ENCODE results near the gene CDKN2A. TPM values are rescaled to one million over a fixed set of nuclear protein-coding genes. Genes with fewer than 3 reads are reported as not detected.

The CDKN2A gene
- total RNA-seq, 1 donor from 2014 or later = 71.6 TPM

DNA sequence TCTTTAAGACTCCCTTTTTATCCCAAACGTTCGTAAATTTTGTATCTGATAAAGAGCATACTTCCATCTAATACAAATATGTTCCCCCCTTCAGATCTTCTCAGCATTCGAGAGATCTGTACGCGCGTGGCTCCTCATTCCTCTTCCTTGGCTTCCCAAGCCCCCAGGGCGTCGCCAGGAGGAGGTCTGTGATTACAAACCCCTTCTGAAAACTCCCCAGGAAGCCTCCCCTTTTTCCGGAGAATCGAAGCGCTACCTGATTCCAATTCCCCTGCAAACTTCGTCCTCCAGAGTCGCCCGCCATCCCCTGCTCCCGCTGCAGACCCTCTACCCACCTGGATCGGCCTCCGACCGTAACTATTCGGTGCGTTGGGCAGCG lies 19.9 kb downstream of the CDKN2A start:
- Histone ChIP-seq H2AFZ (ENCODE audit: low read depth, low read length) (peak overlapping the region; percentile 54), H4K20me1 (ENCODE audit: insufficient read depth, low read length) (peaks cover 81% of the 10 kb centered on the region), H3K27me3 (ENCODE audit: insufficient read depth, low read length) (peaks cover 66% of the 10 kb centered on the region), H3K4me2 (ENCODE audit: low read length) (peak overlapping the region; percentile 95), H3K4me3 (ENCODE audit: insufficient read depth, low read depth, low read length) (peak overlapping the region; percentile 75), H3K36me3 (ENCODE audit: insufficient read depth, low read length) (peaks cover 8% of the 10 kb centered on the region), H3K9ac (ENCODE audit: low read length) (peak overlapping the region; percentile 77), H3K79me2 (ENCODE audit: insufficient read depth, low read length) (no peaks in the 10 kb centered on the region), H3K27ac (ENCODE audit: low read depth, low read length) (peak overlapping the region; percentile 7), H3K9me3 (ENCODE audit: insufficient read depth, low read depth, low read length) (peaks cover 5% of the 10 kb centered on the region), H3K4me1 (ENCODE audit: insufficient read depth, low read length) (peaks cover 4% of the 10 kb centered on the region)
- Mint-ChIP-seq H3K27ac (ENCODE audit: unreplicated experiment) (peak overlapping the region; percentile 93), H3K27me3 (ENCODE audit: low read depth, unreplicated experiment) (peaks cover 79% of the 10 kb centered on the region), H3K4me1 (ENCODE audit: low read depth, unreplicated experiment) (peaks cover 3% of the 10 kb centered on the region), H3K9me3 (ENCODE audit: unreplicated experiment) (peaks cover 23% of the 10 kb centered on the region), H3K4me3 (ENCODE audit: unreplicated experiment) (peak overlapping the region; percentile 96), H3K36me3 (ENCODE audit: low read depth, unreplicated experiment) (peaks cover 19% of the 10 kb centered on the region)
- DNase-seq (ENCODE audit: low read depth) (no peak), FAIRE-seq (no peak)
- TF ChIP-seq, protein P1, sequence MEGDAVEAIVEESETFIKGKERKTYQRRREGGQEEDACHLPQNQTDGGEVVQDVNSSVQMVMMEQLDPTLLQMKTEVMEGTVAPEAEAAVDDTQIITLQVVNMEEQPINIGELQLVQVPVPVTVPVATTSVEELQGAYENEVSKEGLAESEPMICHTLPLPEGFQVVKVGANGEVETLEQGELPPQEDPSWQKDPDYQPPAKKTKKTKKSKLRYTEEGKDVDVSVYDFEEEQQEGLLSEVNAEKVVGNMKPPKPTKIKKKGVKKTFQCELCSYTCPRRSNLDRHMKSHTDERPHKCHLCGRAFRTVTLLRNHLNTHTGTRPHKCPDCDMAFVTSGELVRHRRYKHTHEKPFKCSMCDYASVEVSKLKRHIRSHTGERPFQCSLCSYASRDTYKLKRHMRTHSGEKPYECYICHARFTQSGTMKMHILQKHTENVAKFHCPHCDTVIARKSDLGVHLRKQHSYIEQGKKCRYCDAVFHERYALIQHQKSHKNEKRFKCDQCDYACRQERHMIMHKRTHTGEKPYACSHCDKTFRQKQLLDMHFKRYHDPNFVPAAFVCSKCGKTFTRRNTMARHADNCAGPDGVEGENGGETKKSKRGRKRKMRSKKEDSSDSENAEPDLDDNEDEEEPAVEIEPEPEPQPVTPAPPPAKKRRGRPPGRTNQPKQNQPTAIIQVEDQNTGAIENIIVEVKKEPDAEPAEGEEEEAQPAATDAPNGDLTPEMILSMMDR (IDR thresholded peaks at IDR 0.05; ENCODE audit: insufficient read depth, low read depth, low read length) = no peak
- TF ChIP-seq EZH2 (IDR thresholded peaks at IDR 0.05; ENCODE audit: insufficient read depth, low read length) = peak; percentile 50

DNA sequence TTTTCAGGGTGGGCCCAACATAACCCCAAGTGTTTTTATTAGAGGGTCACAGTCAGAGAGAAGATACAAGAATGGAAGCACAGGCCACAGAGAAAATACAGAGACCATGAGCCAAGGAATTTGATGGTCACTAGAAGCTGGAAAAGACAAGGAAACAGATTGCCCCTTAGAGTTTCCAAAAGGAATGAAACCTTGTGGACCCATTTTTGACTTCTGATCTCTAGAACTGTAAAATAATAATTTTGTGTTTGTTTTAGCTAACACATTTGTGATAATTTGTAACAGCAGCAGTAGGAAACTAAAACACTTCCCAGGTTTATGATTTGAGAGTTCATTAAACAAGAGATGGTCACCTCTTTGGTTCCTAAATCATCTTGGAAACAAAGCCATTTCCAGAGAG lies 21.8 kb downstream of the CDKN2A start:
- H3K27ac Mint-ChIP-seq (ENCODE audit: unreplicated experiment) = peak overlapping the region; percentile 51
- peaks cover 25% of the 10 kb centered on the region for H3K36me3 Mint-ChIP-seq (ENCODE audit: low read depth, unreplicated experiment)
- no peak overlapping the region for H2AFZ ChIP-seq (ENCODE audit: low read depth, low read length)
- H4K20me1 ChIP-seq (ENCODE audit: insufficient read depth, low read length) = peaks cover 78% of the 10 kb centered on the region
- peaks cover 29% of the 10 kb centered on the region for H3K9me3 Mint-ChIP-seq (ENCODE audit: unreplicated experiment)
- H3K4me3 ChIP-seq (ENCODE audit: insufficient read depth, low read depth, low read length) = no peak overlapping the region
- peaks cover 10% of the 10 kb centered on the region for H3K4me1 ChIP-seq (ENCODE audit: insufficient read depth, low read length)
- FAIRE-seq = no peak
- peaks cover 11% of the 10 kb centered on the region for H3K36me3 ChIP-seq (ENCODE audit: insufficient read depth, low read length)
- H3K4me2 ChIP-seq (ENCODE audit: low read length) = peak overlapping the region; percentile 49
- peaks cover 8% of the 10 kb centered on the region for H3K9me3 ChIP-seq (ENCODE audit: insufficient read depth, low read depth, low read length)
- H3K27me3 Mint-ChIP-seq (ENCODE audit: low read depth, unreplicated experiment) = peaks cover 81% of the 10 kb centered on the region
- peak overlapping the region; percentile 4 for H3K9ac ChIP-seq (ENCODE audit: low read length)
- TF ChIP-seq EZH2 (IDR thresholded peaks at IDR 0.05; ENCODE audit: insufficient read depth, low read length) = no peak
- TF ChIP-seq, protein P1 (IDR thresholded peaks at IDR 0.05; ENCODE audit: insufficient read depth, low read depth, low read length) = no peak
- H3K4me3 Mint-ChIP-seq (ENCODE audit: unreplicated experiment) = peak overlapping the region; percentile 72
- peaks cover 72% of the 10 kb centered on the region for H3K27me3 ChIP-seq (ENCODE audit: insufficient read depth, low read length)
- H3K27ac ChIP-seq (ENCODE audit: low read depth, low read length) = no peak overlapping the region
- no peak for DNase-seq (ENCODE audit: low read depth)
- H3K4me1 Mint-ChIP-seq (ENCODE audit: low read depth, unreplicated experiment) = peaks cover 4% of the 10 kb centered on the region
- H3K79me2 ChIP-seq (ENCODE audit: insufficient read depth, low read length) = no peaks in the 10 kb centered on the region

DNA sequence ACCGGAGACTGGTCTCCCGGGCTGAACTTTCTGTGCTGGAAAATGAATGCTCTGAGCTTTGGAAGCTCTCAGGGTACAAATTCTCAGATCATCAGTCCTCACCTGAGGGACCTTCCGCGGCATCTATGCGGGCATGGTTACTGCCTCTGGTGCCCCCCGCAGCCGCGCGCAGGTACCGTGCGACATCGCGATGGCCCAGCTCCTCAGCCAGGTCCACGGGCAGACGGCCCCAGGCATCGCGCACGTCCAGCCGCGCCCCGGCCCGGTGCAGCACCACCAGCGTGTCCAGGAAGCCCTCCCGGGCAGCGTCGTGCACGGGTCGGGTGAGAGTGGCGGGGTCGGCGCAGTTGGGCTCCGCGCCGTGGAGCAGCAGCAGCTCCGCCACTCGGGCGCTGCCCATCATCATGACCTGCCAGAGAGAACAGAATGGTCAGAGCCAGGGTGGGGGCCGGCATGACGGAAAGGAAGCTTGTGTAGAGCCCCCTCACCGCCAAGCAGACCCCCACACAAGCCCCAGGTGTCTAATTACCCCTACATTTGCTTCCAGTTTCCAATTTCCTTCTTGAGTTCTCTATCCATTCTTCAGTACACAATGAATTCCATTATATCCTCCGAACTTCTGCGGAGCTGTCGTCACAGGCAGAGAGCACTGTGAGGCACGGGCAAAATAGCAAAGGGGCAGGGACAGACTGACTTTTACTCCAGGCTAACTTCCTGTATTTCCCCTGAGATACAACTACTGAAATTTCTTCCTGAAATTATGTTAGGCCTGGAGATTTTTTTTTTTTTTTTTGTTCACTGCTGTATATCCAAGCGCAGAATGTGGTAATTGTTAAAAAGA lies 23.2 kb downstream of the CDKN2A start:
- peak overlapping the region; percentile 34 for H3K27ac Mint-ChIP-seq (ENCODE audit: unreplicated experiment)
- Histone ChIP-seq H3K27me3 (ENCODE audit: insufficient read depth, low read length) (peaks cover 72% of the 10 kb centered on the region), H3K36me3 (ENCODE audit: insufficient read depth, low read length) (peaks cover 11% of the 10 kb centered on the region), H2AFZ (ENCODE audit: low read depth, low read length) (no peak overlapping the region), H3K9ac (ENCODE audit: low read length) (no peak overlapping the region), H3K4me3 (ENCODE audit: insufficient read depth, low read depth, low read length) (no peak overlapping the region), H3K4me1 (ENCODE audit: insufficient read depth, low read length) (peaks cover 10% of the 10 kb centered on the region), H3K79me2 (ENCODE audit: insufficient read depth, low read length) (no peaks in the 10 kb centered on the region), H3K4me2 (ENCODE audit: low read length) (peak overlapping the region; percentile 71), H3K9me3 (ENCODE audit: insufficient read depth, low read depth, low read length) (peaks cover 8% of the 10 kb centered on the region), H4K20me1 (ENCODE audit: insufficient read depth, low read length) (peaks cover 70% of the 10 kb centered on the region), H3K27ac (ENCODE audit: low read depth, low read length) (no peak overlapping the region)
- TF ChIP-seq EZH2 (IDR thresholded peaks at IDR 0.05; ENCODE audit: insufficient read depth, low read length) = peak; percentile 92
- TF ChIP-seq, protein P1 (IDR thresholded peaks at IDR 0.05; ENCODE audit: insufficient read depth, low read depth, low read length) = no peak
- peaks cover 80% of the 10 kb centered on the region for H3K27me3 Mint-ChIP-seq (ENCODE audit: low read depth, unreplicated experiment)
- peak overlapping the region; percentile 72 for H3K4me3 Mint-ChIP-seq (ENCODE audit: unreplicated experiment)
- H3K36me3 Mint-ChIP-seq (ENCODE audit: low read depth, unreplicated experiment) = peaks cover 26% of the 10 kb centered on the region
- FAIRE-seq (no peak), DNase-seq (ENCODE audit: low read depth) (no peak)
- H3K4me1 Mint-ChIP-seq (ENCODE audit: low read depth, unreplicated experiment) = peaks cover 4% of the 10 kb centered on the region
- peaks cover 27% of the 10 kb centered on the region for H3K9me3 Mint-ChIP-seq (ENCODE audit: unreplicated experiment)
